Measurements from ENCODE around the gene M1AP. TPM values are rescaled to one million over a fixed set of nuclear protein-coding genes. Genes with fewer than 3 reads are reported as not detected.
A peak's percentile ranks its signal among the peaks of the same experiment; 100 is the strongest.

Gene M1AP
- total RNA-seq, 1 experiment from 2014 or later, result 7.6 TPM

DNA sequence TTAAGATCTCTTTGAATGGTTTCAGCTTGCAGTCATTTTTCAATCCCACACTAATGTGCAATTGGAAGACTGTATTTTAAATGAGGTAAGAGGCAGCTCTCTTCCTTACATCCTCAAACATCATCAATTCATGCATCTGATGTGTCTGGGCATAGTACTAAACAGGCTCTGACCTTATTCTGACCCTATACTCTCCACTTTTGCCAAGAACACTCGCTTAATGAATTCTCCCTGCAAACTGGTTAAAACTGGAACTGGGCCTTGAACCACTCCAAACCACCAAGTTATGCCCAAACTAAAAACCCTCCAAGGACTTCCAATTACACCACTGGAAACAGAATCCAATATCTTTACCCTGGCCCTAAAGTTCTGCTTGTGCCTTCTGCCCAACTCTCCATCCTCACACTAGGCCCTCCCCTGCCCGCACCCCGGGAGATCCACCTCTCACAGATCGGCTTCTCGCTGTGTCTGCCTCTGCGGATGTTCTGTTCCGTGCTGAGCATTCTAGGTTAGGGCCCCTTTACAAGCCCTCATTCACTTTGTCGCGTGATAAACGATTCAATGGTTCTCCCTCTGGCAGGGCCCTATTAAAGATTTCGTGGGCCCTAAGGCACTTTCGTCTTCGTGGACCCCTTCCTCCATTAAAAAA, 1.2 kb downstream of the M1AP start:
- H3K9me3 ChIP-seq (ENCODE audit: control insufficient read depth, low read depth, low read length), result no peaks in the 10 kb centered on the region
- no peak overlapping the region for H3K56ac ChIP-seq (ENCODE audit: insufficient read length, low read depth, low read length)
- no peaks in the 10 kb centered on the region for H3K23me2 ChIP-seq (ENCODE audit: insufficient read length, low read depth, low read length, poor library complexity, severe bottlenecking)
- no peak for TF ChIP-seq CTCF (conservative IDR thresholded peaks at IDR 0.05)
- no peak overlapping the region for H2BK15ac ChIP-seq (ENCODE audit: low read depth, low read length)
- no peaks in the 10 kb centered on the region for H3K36me3 Mint-ChIP-seq (ENCODE audit: insufficient read depth in 1 of 3, low read depth in 3 of 3)
- no peaks in the 10 kb centered on the region for H3K27me3 ChIP-seq (ENCODE audit: insufficient read depth, low read length)
- H2AFZ ChIP-seq (ENCODE audit: low read length), result no peak overlapping the region
- H3K9ac ChIP-seq (ENCODE audit: extremely low read depth, insufficient read length, low read length), result no peak overlapping the region
- H3K9me3 Mint-ChIP-seq, result peaks cover 2 to 13% of the 10 kb centered on the region in 2 experiments; a peak in 2 of 5 replicates
- H3K14ac ChIP-seq (ENCODE audit: insufficient read depth, low read length), result no peak overlapping the region
- no CpG with 5 or more reads among the region's 13 CpGs for WGBS (ENCODE audit: extremely low coverage, insufficient read length, low lambda C conversion rate)
- no peak overlapping the region for H3K18ac ChIP-seq (ENCODE audit: insufficient read length, low read depth, low read length)
- H4K5ac ChIP-seq (ENCODE audit: insufficient read length, low read depth, low read length), result no peak overlapping the region
- no peaks in the 10 kb centered on the region for H3K79me1 ChIP-seq (ENCODE audit: insufficient read depth, low read depth, low read length, poor library complexity, severe bottlenecking)
- H2AK5ac ChIP-seq (ENCODE audit: insufficient read length, low read length), result no peak overlapping the region
- peak overlapping the region in 1 of 2 experiments; percentile 6; a peak in 1 of 5 replicates for H3K4me3 Mint-ChIP-seq
- no peak overlapping the region for H4K8ac ChIP-seq (replicated peaks; ENCODE audit: insufficient read length, low read depth, low read length)
- H2BK5ac ChIP-seq (ENCODE audit: insufficient read length, low read length), result no peak overlapping the region
- H3K27ac Mint-ChIP-seq, result no peak overlapping the region
- H2BK12ac ChIP-seq (ENCODE audit: insufficient read length, low read depth, low read length), result no peak overlapping the region
- no peak overlapping the region for H2BK120ac ChIP-seq (ENCODE audit: low read depth, low read length, poor library complexity, severe bottlenecking)
- no peak for DNase-seq
- H3K4me2 ChIP-seq (ENCODE audit: insufficient read depth, insufficient read length, low read length), result no peak overlapping the region
- peaks cover 17% of the 10 kb centered on the region for H3K27me3 Mint-ChIP-seq (ENCODE audit: low read depth)
- no peaks in the 10 kb centered on the region for H4K20me1 ChIP-seq (ENCODE audit: control insufficient read depth, insufficient read depth, insufficient read length)
- H3K4me1 ChIP-seq (ENCODE audit: insufficient read depth, low read length), result no peaks in the 10 kb centered on the region
- H3K27ac ChIP-seq (ENCODE audit: insufficient read length, low read depth, low read length), result no peak overlapping the region
- H2BK20ac ChIP-seq (ENCODE audit: low read depth, low read length, poor library complexity, severe bottlenecking), result no peak overlapping the region
- no peaks in the 10 kb centered on the region for H3K79me2 ChIP-seq (ENCODE audit: insufficient read depth, low read length)
- no peak overlapping the region for H3K23ac ChIP-seq (ENCODE audit: insufficient read length, low read depth, low read length)
- H4K91ac ChIP-seq (ENCODE audit: insufficient read length, low read depth, low read length), result no peak overlapping the region
- no peak overlapping the region for H3K4ac ChIP-seq (ENCODE audit: low read depth, low read length)
- peaks cover 16 to 18% of the 10 kb centered on the region in 2 experiments for H3K4me1 Mint-ChIP-seq
- no peak overlapping the region for H3T11ph ChIP-seq (ENCODE audit: low read length)
